ENCODE measurements around the gene LIPG. TPM values are rescaled to one million over a fixed set of nuclear protein-coding genes. Genes with fewer than 3 reads are reported as not detected.

The LIPG gene
- total and polyA plus RNA-seq, 8 donors = 8.8 to 47.1 (median 14.7) TPM

- Histone ChIP-seq H3K36me3 (peaks cover 0 to 12% of the 10 kb centered on the region in 2 donors), H3K9me3 (no peaks in the 10 kb centered on the region), H3K4me1 (peaks cover 0 to 27% of the 10 kb centered on the region in 2 donors), H3K27me3 (peaks cover 7 to 67% of the 10 kb centered on the region in 2 donors), H3K4me3 (peak overlapping the region; percentile 31 to 42), H3K27ac (no peak overlapping the region)
- TF ChIP-seq CTCF (IDR thresholded peaks at IDR 0.05) = no peak
- DNase-seq (no peak), ATAC-seq (peak; percentile 46)
- intact Hi-C loops (cut with DNase I) = loop anchor here in 1 of 2 donors (10.0 kb wide), 1 partner anchor 292 kb away; no protein-coding TSS in a partner anchor
These were observed 748 bp downstream of the LIPG start for GRCh38 chr18:49562481-49563129.

GRCh38 chr18:49563130-49563540, 1.3 kb downstream of the LIPG start:
- peak; percentile 37 for ATAC-seq
- peak overlapping the region; percentile 31 to 42 for H3K4me3 ChIP-seq

GRCh38 chr18:49563701-49564517, 2.1 kb downstream of the LIPG start:
- DNase-seq (no peak), ATAC-seq (no peak)
- Histone ChIP-seq H3K36me3 (peaks cover 0 to 25% of the 10 kb centered on the region in 2 donors), H3K4me3 (peak overlapping the region in 1 of 2 donors; percentile 42), H3K9me3 (no peaks in the 10 kb centered on the region), H3K4me1 (peaks cover 0 to 27% of the 10 kb centered on the region in 2 donors), H3K27ac (no peak overlapping the region), H3K27me3 (peaks cover 7 to 63% of the 10 kb centered on the region in 2 donors)
- TF ChIP-seq CTCF (IDR thresholded peaks at IDR 0.05) = no peak
- intact Hi-C loops (cut with DNase I) = loop anchor here in 1 of 2 donors (10.0 kb wide), 1 partner anchor 291 kb away; no protein-coding TSS in a partner anchor

More at GRCh38 chr18:49563130-49563540, 1.3 kb downstream of the LIPG start:
- Histone ChIP-seq H3K36me3 (peaks cover 0 to 18% of the 10 kb centered on the region in 2 donors), H3K27ac (no peak overlapping the region), H3K9me3 (no peaks in the 10 kb centered on the region), H3K4me1 (peaks cover 0 to 27% of the 10 kb centered on the region in 2 donors), H3K27me3 (peaks cover 7 to 67% of the 10 kb centered on the region in 2 donors)
- intact Hi-C loops (cut with DNase I) = loop anchor here in 1 of 2 donors (10.0 kb wide), 1 partner anchor 292 kb away; no protein-coding TSS in a partner anchor
- no peak for TF ChIP-seq CTCF (IDR thresholded peaks at IDR 0.05)
- no peak for DNase-seq

GRCh38 chr18:49564518-49564834, 2.6 kb downstream of the LIPG start:
- intact Hi-C loops (cut with DNase I) = loop anchor here in 1 of 2 donors (10.0 kb wide), 1 partner anchor 290 kb away; no protein-coding TSS in a partner anchor

More at GRCh38 chr18:49564518-49564834, 2.6 kb downstream of the LIPG start:
- ATAC-seq (no peak), DNase-seq (no peak)
- H3K9me3 ChIP-seq = no peaks in the 10 kb centered on the region
- peaks cover 0 to 31% of the 10 kb centered on the region in 2 donors for H3K36me3 ChIP-seq
- peak overlapping the region in 1 of 2 donors; percentile 42 for H3K4me3 ChIP-seq
- TF ChIP-seq CTCF (IDR thresholded peaks at IDR 0.05) = no peak
- H3K27ac ChIP-seq = no peak overlapping the region
- H3K27me3 ChIP-seq = peaks cover 7 to 57% of the 10 kb centered on the region in 2 donors
- peaks cover 0 to 27% of the 10 kb centered on the region in 2 donors for H3K4me1 ChIP-seq

Measured in left lung (tissue), 10 donors.